HUES48 (cell line): ENCODE results near the gene G0S2.

ENCODE experiments used
- H3K27ac ChIP-seq: one replicate; pipeline ENCODE4 v1.7.0; 2013; ENCODE audit warnings: low read depth, low read length, inconsistent platforms
- H3K27me3 ChIP-seq: 2 replicates; pipeline ENCODE4 v1.6.1; 2013; ENCODE audit warnings: mild to moderate bottlenecking, low read length; ENCODE audit not compliant: control insufficient read depth, insufficient read depth
- H3K36me3 ChIP-seq: 2 replicates; pipeline ENCODE4 v1.6.1; 2013; ENCODE audit warnings: low read length; ENCODE audit not compliant: control insufficient read depth, insufficient read depth
- H3K4me1 ChIP-seq: 2 replicates; pipeline ENCODE4 v1.6.1; 2013; ENCODE audit warnings: mild to moderate bottlenecking, low read length; ENCODE audit not compliant: control insufficient read depth, insufficient read depth
- H3K4me3 ChIP-seq: 2 replicates; pipeline ENCODE4 v1.5.1; 2013; ENCODE audit warnings: mild to moderate bottlenecking, low read depth, low read length
- H3K9ac ChIP-seq: 2 replicates; pipeline ENCODE4 v1.6.1; 2013; ENCODE audit warnings: mild to moderate bottlenecking, low read depth, low read length, moderate library complexity
- H3K9me3 ChIP-seq: 2 replicates; pipeline ENCODE4 v1.6.1; 2013; ENCODE audit warnings: low read length; ENCODE audit not compliant: control insufficient read depth, insufficient read depth

Gene G0S2

GRCh38 chr1:209634005-209634737 is 41.0 kb upstream of the G0S2 start:
- no peaks in the 10 kb centered on the region for H3K9me3 ChIP-seq
- H3K36me3 ChIP-seq: no peaks in the 10 kb centered on the region
- H3K4me3 ChIP-seq: no peak overlapping the region
- no peak overlapping the region for H3K9ac ChIP-seq
- peaks cover 13% of the 10 kb centered on the region for H3K4me1 ChIP-seq
- H3K27me3 ChIP-seq: no peaks in the 10 kb centered on the region
- H3K27ac ChIP-seq: no peak overlapping the region

DNA sequence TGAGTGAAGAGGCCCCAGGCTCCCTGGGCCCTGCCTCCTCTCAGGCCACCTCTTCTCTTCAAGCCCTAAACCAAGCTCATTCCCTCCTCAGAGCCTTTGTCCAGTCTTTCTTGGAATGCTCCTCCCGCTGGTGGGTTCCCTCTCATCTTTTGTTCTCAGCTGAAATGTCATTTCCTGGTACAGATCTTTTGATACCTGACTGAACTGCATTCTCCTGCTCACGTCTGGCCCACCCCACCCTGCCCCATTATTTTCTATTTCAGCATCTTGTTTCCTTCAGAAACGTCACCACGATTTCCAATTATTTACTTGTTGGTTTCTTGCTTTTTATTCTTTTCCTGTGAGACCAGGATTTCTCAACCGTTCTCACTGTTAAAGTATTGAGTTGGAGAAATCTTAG is 39.4 kb upstream of the G0S2 start:
- no peaks in the 10 kb centered on the region for H3K4me1 ChIP-seq
- H3K36me3 ChIP-seq: no peaks in the 10 kb centered on the region
- no peak overlapping the region for H3K4me3 ChIP-seq
- no peak overlapping the region for H3K9ac ChIP-seq
- no peaks in the 10 kb centered on the region for H3K27me3 ChIP-seq
- no peaks in the 10 kb centered on the region for H3K9me3 ChIP-seq
- no peak overlapping the region for H3K27ac ChIP-seq

GRCh38 chr1:209641832-209642172 is 33.4 kb upstream of the G0S2 start:
- H3K4me1 ChIP-seq: peaks cover 7% of the 10 kb centered on the region; the same call in 1 of the 2 replicates
- no peaks in the 10 kb centered on the region for H3K27me3 ChIP-seq
- no peak overlapping the region for H3K4me3 ChIP-seq
- H3K27ac ChIP-seq: no peak overlapping the region
- H3K9me3 ChIP-seq: no peaks in the 10 kb centered on the region
- H3K9ac ChIP-seq: no peak overlapping the region
- H3K36me3 ChIP-seq: no peaks in the 10 kb centered on the region

GRCh38 chr1:209642816-209643215 is 32.4 kb upstream of the G0S2 start:
- no peak overlapping the region for H3K4me3 ChIP-seq
- no peaks in the 10 kb centered on the region for H3K36me3 ChIP-seq
- H3K4me1 ChIP-seq: peaks cover 7% of the 10 kb centered on the region; the same call in 1 of the 2 replicates
- H3K27ac ChIP-seq: no peak overlapping the region
- no peaks in the 10 kb centered on the region for H3K9me3 ChIP-seq
- no peak overlapping the region for H3K9ac ChIP-seq
- H3K27me3 ChIP-seq: no peaks in the 10 kb centered on the region

- H3K4me3 ChIP-seq: no peak overlapping the region
- no peaks in the 10 kb centered on the region for H3K27me3 ChIP-seq
- H3K9ac ChIP-seq: no peak overlapping the region
- no peak overlapping the region for H3K27ac ChIP-seq
- H3K4me1 ChIP-seq: peaks cover 7% of the 10 kb centered on the region; the same call in 1 of the 2 replicates
- no peaks in the 10 kb centered on the region for H3K36me3 ChIP-seq
- no peaks in the 10 kb centered on the region for H3K9me3 ChIP-seq
Observed at GRCh38 chr1:209643285-209644020, 31.8 kb upstream of the G0S2 start.

- Histone ChIP-seq H3K9ac (no peak overlapping the region), H3K27me3 (no peaks in the 10 kb centered on the region), H3K4me1 (peaks cover 7% of the 10 kb centered on the region; the same call in 1 of the 2 replicates), H3K9me3 (no peaks in the 10 kb centered on the region), H3K4me3 (no peak overlapping the region), H3K27ac (no peak overlapping the region), H3K36me3 (no peaks in the 10 kb centered on the region)
Observed at GRCh38 chr1:209645574-209646452, 29.4 kb upstream of the G0S2 start.

GRCh38 chr1:209646558-209646957 is 28.7 kb upstream of the G0S2 start:
- Histone ChIP-seq H3K27me3 (no peaks in the 10 kb centered on the region), H3K27ac (no peak overlapping the region), H3K36me3 (no peaks in the 10 kb centered on the region), H3K9me3 (no peaks in the 10 kb centered on the region), H3K4me1 (peaks cover 3% of the 10 kb centered on the region; the same call in 1 of the 2 replicates), H3K4me3 (no peak overlapping the region), H3K9ac (no peak overlapping the region)

- no peaks in the 10 kb centered on the region for H3K4me1 ChIP-seq
Observed at GRCh38 chr1:209647156-209647555, 28.1 kb upstream of the G0S2 start.

GRCh38 chr1:209648346-209648745 is 26.9 kb upstream of the G0S2 start:
- Histone ChIP-seq H3K27ac (no peak overlapping the region), H3K9ac (no peak overlapping the region), H3K27me3 (no peaks in the 10 kb centered on the region), H3K9me3 (no peaks in the 10 kb centered on the region), H3K36me3 (no peaks in the 10 kb centered on the region), H3K4me3 (no peak overlapping the region), H3K4me1 (peaks cover 10% of the 10 kb centered on the region)

More at GRCh38 chr1:209647156-209647555, 28.1 kb upstream of the G0S2 start:
- no peak overlapping the region for H3K27ac ChIP-seq
- H3K27me3 ChIP-seq: no peaks in the 10 kb centered on the region
- no peak overlapping the region for H3K4me3 ChIP-seq
- no peaks in the 10 kb centered on the region for H3K36me3 ChIP-seq
- H3K9me3 ChIP-seq: no peaks in the 10 kb centered on the region
- H3K9ac ChIP-seq: no peak overlapping the region

GRCh38 chr1:209648931-209649776 is 26.1 kb upstream of the G0S2 start:
- no peak overlapping the region for H3K4me3 ChIP-seq
- H3K9me3 ChIP-seq: no peaks in the 10 kb centered on the region
- no peaks in the 10 kb centered on the region for H3K36me3 ChIP-seq
- peaks cover 14% of the 10 kb centered on the region for H3K4me1 ChIP-seq
- H3K27me3 ChIP-seq: no peaks in the 10 kb centered on the region
- no peak overlapping the region for H3K9ac ChIP-seq
- no peak overlapping the region for H3K27ac ChIP-seq
